CD1c-positive myeloid dendritic cell (primary cell): ENCODE data around the gene COL6A5.
"Not testable (repeated sequence)": the region's sequence is repeated elsewhere in the genome, so short reads cannot be mapped to it uniquely, and the experiment has no call there.

Source experiments
- DNase-seq: peaks from one replicate; pipeline ENCODE4 v3.0.0-alpha.2; 2016; ENCODE audit errors: extremely low spot score

Gene COL6A5, protein sequence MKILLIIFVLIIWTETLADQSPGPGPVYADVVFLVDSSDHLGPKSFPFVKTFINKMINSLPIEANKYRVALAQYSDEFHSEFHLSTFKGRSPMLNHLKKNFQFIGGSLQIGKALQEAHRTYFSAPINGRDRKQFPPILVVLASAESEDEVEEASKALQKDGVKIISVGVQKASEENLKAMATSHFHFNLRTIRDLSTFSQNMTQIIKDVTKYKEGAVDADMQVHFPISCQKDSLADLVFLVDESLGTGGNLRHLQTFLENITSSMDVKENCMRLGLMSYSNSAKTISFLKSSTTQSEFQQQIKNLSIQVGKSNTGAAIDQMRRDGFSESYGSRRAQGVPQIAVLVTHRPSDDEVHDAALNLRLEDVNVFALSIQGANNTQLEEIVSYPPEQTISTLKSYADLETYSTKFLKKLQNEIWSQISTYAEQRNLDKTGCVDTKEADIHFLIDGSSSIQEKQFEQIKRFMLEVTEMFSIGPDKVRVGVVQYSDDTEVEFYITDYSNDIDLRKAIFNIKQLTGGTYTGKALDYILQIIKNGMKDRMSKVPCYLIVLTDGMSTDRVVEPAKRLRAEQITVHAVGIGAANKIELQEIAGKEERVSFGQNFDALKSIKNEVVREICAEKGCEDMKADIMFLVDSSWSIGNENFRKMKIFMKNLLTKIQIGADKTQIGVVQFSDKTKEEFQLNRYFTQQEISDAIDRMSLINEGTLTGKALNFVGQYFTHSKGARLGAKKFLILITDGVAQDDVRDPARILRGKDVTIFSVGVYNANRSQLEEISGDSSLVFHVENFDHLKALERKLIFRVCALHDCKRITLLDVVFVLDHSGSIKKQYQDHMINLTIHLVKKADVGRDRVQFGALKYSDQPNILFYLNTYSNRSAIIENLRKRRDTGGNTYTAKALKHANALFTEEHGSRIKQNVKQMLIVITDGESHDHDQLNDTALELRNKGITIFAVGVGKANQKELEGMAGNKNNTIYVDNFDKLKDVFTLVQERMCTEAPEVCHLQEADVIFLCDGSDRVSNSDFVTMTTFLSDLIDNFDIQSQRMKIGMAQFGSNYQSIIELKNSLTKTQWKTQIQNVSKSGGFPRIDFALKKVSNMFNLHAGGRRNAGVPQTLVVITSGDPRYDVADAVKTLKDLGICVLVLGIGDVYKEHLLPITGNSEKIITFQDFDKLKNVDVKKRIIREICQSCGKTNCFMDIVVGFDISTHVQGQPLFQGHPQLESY (N-terminal part only)

GRCh38 chr3:130345487-130346079 lies at the start of gene COL6A5:
TSS of gene COL6A5 (plus strand) at chr3:130345672. CDS start at chr3:130373639, 27,967 bp downstream.
- no peak for DNase-seq

GRCh38 chr3:130299531-130299930 lies 45.9 kb upstream of the COL6A5 start:
- no peak for DNase-seq

DNA sequence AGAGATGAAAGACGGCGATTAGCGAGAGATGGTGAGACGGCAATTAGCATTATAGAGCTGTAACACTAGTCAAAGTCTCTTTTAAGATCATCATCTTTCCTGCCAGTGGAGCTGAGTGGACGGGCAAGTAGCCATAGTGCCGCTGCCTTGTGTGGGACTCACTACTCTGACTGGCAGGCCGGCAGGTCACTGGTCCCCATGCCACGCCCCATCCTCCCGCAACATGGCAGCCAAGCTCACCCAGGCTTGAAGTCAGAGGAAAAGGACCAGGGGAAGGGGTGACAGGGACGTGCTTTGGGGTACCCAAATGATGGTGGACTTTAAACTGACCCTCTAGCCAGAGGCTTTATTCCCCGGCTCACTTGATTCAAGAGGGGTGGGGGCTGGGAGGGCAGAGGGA lies 44.6 kb upstream of the COL6A5 start:
- DNase-seq = no peak

- DNase-seq = no peak
Measured at GRCh38 chr3:130310109-130310508, 35.4 kb upstream of the COL6A5 start.

DNA sequence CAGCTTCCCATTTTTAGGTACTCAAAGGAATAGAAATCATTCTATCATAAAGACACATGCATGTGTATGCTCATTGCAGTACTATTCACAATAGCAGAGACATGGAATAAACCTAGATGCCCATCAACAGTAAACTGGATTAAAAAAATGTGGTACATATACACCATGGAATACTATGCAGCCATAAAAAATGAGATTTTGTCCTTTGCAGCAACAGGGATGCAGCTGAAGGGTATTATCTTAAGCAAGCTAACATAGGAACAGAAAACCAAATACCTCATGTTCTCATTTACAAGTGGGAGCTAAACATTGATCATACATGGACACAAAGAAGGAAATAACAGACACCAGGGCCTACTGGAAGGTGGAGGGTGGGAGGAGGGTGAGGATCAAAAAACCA lies 33.1 kb upstream of the COL6A5 start:
- no peak for DNase-seq

GRCh38 chr3:130316169-130316568 lies 29.3 kb upstream of the COL6A5 start:
- DNase-seq = no peak

DNA sequence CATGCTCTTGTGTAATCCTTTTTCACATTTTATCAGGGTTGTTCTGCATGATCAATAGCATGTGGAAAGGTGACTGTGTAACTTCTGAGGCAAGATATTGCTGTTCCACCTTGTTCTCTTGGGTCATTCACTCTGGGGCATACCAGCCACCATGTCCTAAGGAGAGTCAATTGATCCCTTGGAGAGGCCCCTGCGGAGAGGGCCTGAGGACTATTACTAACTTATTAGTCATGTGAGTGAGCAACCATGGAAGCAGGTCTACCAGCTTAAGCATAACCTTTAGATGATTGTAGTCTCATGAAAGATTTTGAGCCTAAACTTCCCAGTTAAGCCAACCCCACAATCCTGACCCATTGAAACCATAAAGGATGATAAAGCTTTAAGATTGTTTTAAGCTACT lies 22.0 kb upstream of the COL6A5 start:
- DNase-seq = no peak

GRCh38 chr3:130340766-130341165 lies 4.7 kb upstream of the COL6A5 start:
- no peak for DNase-seq

DNA sequence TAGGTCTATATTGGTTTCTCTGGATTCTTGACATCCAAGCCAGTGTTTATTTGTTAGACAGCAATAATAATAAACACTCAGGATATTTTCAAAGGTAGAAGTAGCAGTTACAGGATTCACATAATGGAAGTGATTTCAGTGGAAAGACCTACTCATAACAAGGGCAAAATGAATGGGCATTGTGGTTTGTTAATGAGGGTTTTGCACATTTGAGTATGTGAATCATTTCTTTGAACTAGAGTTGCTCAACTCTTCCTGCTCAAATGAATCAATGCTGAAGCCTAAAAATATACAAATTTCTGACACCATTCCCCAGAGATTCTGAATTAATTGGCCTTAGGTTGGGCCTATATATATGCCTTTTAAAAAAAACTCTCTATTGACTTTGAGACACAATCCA lies 4.1 kb upstream of the COL6A5 start:
- DNase-seq = no peak

DNA sequence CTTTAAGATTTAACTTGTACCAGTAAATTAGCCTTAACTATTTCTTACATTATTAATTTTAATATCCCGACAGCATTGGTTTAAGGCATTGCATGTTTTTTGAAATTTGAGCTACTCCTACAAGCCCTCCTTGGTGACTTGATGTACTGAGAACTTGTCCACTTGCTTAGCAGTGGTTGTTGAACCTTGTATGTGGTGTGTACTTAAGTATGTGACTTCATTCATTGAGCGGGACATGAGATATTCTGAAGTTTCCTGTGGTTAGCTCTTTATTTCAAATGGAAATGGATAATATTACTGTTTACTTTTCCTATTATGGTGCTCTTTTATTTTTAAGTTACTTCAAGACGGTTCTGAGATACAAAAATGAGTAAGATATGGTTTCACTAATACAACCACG lies 3.6 kb upstream of the COL6A5 start:
- no peak for DNase-seq

DNA sequence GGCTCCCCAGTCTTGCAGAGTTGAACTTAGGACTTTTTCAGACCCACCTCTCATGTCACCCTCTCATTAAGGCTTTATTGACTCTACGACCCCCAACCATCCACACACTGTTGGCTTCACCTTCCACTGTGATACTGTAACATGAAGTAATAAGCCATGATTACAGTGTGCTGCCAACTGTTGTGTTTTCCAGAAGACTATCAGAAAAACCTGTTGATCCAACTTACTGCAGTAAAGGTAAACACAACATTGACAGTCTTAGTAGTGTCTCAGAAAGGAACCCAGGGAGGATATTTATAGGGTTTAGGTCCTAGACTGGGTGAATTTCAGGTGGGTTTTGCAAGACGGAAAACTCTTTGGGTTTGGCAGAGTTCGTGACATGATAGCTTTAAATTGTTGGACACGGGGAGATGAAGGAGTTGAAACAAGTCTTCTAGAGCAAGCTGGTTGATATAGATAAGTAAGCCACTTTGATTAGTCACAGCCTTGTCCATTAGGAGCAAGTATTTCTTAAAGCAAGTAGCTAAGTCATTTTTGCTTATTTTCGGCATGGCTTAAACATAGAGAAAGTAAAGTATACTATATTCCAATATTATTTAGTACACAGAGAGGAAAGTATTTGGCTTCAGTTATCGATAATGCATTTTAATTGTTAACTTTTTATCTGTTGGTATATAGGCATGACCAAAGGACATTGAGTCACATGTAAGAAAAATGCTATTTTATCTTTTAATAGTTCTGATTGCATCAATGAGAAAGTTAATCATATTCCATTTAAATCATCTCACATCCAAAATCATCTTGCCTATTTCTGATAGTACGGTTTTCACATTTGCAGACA lies 2.4 kb upstream of the COL6A5 start:
- DNase-seq = no peak

GRCh38 chr3:130348258-130348657 lies 2.8 kb downstream of the COL6A5 start:
- not testable (repeated sequence) for DNase-seq

DNA sequence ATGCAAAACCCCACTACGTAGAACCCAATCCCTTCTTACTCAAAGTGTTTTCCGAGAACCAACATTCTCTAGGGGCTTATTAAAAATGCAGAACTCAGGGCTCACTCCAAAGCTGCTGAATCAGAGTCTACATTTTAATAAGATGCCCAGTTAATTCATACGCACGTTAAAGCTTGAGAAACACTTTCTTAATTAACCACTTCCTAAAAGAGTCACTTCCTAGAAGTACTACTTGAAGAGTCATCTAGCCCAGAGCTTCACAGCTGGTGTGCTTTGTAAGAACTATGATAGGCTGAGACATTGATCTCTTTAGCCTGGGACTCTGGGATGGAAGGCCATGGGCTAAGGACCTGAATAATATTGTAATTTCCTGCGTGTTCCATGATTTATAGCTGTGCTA lies 9.0 kb downstream of the COL6A5 start:
- peak; percentile 54 for DNase-seq

DNA sequence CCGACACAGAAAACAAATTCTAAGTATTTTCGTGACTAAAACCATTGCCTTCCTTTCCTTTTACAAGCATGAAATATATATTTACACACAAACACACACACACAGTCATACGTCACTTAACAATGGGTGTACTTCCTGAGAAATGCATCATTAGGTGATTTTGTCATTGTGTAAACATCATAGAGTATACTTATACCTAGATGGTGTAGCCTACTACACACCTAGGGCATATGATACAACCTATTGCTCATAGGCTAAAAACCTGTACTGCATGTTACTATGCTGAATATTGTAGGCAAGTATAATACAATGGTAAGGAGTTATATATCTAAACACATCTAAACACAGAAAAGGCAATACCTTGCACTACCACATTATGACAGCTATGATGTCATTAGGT lies 28.6 kb downstream of the COL6A5 start:
- DNase-seq = no peak

DNA sequence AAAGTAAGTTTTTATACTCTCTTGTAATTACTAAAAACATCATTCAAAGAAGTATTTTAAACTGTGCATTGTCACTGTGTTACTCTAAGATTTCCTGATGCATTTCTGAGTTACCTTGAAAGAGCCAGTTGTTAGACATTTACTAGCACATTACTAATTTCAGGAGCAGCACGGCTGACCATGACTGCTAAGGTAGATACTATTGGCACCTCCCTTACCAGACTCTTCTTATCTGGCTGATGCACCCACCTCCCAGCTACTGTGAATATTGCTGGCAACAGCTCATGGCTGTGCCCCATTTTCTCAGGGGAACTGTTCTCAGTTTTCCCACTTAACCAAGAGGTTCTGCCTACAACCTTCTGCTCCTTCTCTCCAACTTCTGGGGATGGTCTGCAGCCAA lies 29.4 kb downstream of the COL6A5 start:
- DNase-seq = no peak

DNA sequence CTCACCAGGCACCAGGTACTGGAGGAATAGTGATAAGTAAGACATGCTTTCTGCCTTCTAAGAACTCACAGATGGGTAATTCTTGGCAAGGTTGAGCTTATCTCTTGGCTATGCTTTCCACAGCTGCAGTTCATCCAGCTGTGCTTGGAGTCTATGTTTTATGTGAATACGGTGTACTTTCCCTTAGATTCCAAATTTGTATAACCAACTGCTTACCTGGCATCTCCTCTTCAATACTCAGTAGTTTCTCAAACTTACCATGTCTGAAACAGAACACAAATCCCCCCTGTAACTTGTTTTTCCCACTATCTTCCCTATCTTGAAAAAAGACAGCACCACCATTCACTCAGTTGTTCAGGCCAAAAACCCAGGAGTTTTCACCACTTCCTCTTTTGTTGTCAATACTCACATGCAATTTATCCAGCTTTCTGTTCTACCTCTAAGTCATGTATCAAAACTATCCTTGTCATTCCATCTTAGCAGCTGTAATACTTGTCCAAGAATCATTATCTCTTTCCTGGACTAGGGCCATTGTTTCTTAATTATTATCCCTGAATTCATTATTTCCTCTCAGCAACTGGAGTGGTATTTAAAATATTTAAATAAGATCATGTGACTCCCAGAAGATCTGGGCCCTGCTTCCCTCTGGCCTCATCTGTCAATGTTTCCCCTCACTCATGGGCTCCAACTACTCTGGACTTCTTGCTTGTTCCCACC lies 32.6 kb downstream of the COL6A5 start:
- no peak for DNase-seq

- DNase-seq = no peak
Measured at GRCh38 chr3:130378677-130379191, 33.3 kb downstream of the COL6A5 start.

DNA sequence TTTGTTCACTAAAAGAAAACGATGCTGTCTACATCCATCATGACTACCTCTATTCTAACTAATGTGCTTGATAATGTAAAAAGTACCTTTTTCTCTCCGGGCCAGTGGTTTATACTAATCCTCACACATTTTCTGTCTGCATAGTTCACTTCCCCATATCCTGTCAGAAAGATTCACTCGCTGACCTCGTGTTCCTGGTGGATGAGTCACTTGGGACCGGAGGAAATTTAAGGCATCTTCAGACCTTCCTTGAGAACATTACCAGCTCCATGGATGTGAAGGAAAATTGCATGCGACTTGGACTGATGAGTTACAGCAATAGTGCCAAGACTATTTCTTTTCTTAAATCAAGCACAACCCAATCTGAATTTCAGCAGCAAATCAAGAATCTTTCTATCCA lies 33.8 kb downstream of the COL6A5 start:
- no peak for DNase-seq

DNA sequence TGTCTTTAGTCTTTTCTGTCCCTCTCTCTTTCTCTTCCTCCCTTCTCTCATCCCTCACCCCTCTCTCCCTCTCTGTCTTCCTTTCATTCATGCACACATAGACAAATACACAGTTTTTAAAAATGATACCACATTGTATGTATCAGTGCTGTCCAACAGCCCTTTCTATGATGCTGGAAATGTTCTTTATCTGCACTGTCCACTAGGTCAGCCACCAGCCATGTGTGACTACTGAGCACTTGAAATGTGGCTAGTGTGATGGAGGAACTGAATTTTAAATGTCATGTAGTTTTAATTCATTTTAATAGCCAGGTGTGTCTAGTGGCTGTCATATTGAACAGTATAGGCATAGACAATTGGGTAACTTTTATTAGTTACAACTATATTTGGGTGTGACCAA lies 34.9 kb downstream of the COL6A5 start:
- no peak for DNase-seq

DNA sequence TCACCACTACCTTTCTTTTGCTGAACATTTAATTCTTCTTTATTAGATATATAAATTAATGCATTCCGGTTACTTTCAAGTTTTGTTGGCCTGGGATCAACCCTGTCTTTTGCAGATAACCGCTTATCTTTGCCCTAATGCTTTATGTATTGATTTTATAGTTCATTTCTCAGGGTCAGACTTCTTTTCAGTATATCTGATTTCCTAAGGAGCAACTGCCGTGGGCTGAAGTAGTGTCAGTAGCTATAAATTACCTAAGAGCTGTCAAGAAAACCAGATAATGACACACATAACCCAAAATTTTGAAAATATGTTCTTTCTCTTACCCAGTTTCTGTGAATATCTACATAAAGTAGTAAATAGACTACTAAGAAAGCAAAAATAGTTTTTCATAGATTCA lies 38.0 kb downstream of the COL6A5 start:
- no peak for DNase-seq
